Measurements from ENCODE around the gene DEFB131A. TPM values are rescaled to one million over a fixed set of nuclear protein-coding genes. Genes with fewer than 3 reads are reported as not detected.
"Not testable (repeated sequence)": the region's sequence is repeated elsewhere in the genome, so short reads cannot be mapped to it uniquely, and the experiment has no call there.

DEFB131A gene
- total RNA-seq, 4 donors from 2014 or later: not detected

- H3K4me3 ChIP-seq; H3K27me3 ChIP-seq; H3K9me3 ChIP-seq; H3K4me1 ChIP-seq; intact Hi-C loops (cut with DNase I); H3K36me3 ChIP-seq; H3K27ac ChIP-seq (replicated peaks in 1 of 4); DNase-seq (ENCODE audit: extremely low spot score): not testable (repeated sequence)
- 81% methylated on average over 5 of the region's 6 CpGs for WGBS
Observed at GRCh38 chr4:9454284-9454683, 10.1 kb downstream of the DEFB131A start.

- WGBS: 73% methylated on average over 5 of the region's 5 CpGs
- H3K9me3 ChIP-seq; DNase-seq (ENCODE audit: extremely low spot score); H3K4me1 ChIP-seq; H3K4me3 ChIP-seq; H3K27me3 ChIP-seq; H3K27ac ChIP-seq (replicated peaks in 1 of 4); intact Hi-C loops (cut with DNase I); H3K36me3 ChIP-seq: not testable (repeated sequence)
Observed at GRCh38 chr4:9455046-9455445, 10.8 kb downstream of the DEFB131A start.

GRCh38 chr4:9479466-9479865 is 35.3 kb downstream of the DEFB131A start:
- H3K36me3 ChIP-seq; H3K4me3 ChIP-seq; DNase-seq (ENCODE audit: extremely low spot score); H3K4me1 ChIP-seq; intact Hi-C loops (cut with DNase I); H3K27ac ChIP-seq (replicated peaks in 1 of 4); H3K9me3 ChIP-seq; H3K27me3 ChIP-seq: not testable (repeated sequence)
- 58% methylated on average over 6 of the region's 8 CpGs for WGBS

GRCh38 chr4:9480066-9480465 is 35.9 kb downstream of the DEFB131A start:
- peak; percentile 57 for DNase-seq (ENCODE audit: extremely low spot score)
- WGBS: 90% methylated on average over 12 of the region's 12 CpGs
- intact Hi-C loops (cut with DNase I): not testable (repeated sequence)

GRCh38 chr4:9482871-9483270 is 38.7 kb downstream of the DEFB131A start:
- DNase-seq (ENCODE audit: extremely low spot score): peak; percentile 24
- H3K4me3 ChIP-seq; H3K36me3 ChIP-seq; H3K27me3 ChIP-seq; H3K27ac ChIP-seq (replicated peaks in 1 of 4); H3K9me3 ChIP-seq; H3K4me1 ChIP-seq; intact Hi-C loops (cut with DNase I): not testable (repeated sequence)
- whole genome bisulfite sequencing: 89% methylated on average over 11 of the region's 11 CpGs

More at GRCh38 chr4:9480066-9480465, 35.9 kb downstream of the DEFB131A start:
- H3K9me3 ChIP-seq; H3K27ac ChIP-seq (replicated peaks in 1 of 4); H3K27me3 ChIP-seq; H3K4me1 ChIP-seq; H3K36me3 ChIP-seq; H3K4me3 ChIP-seq: not testable (repeated sequence)

- peak; percentile 31 for DNase-seq (ENCODE audit: extremely low spot score)
- H3K27ac ChIP-seq (replicated peaks in 1 of 4); H3K4me1 ChIP-seq; H3K36me3 ChIP-seq; H3K4me3 ChIP-seq; H3K27me3 ChIP-seq; intact Hi-C loops (cut with DNase I); H3K9me3 ChIP-seq: not testable (repeated sequence)
- WGBS: 74% methylated on average over 10 of the region's 10 CpGs
Observed at GRCh38 chr4:9483682-9484081, 39.5 kb downstream of the DEFB131A start.

- H3K27ac ChIP-seq (replicated peaks in 1 of 4); DNase-seq (ENCODE audit: extremely low spot score); H3K4me1 ChIP-seq; intact Hi-C loops (cut with DNase I); H3K27me3 ChIP-seq; H3K9me3 ChIP-seq; H3K4me3 ChIP-seq; H3K36me3 ChIP-seq: not testable (repeated sequence)
- WGBS: 78% methylated on average over 8 of the region's 11 CpGs
Observed at GRCh38 chr4:9486880-9487279, 42.7 kb downstream of the DEFB131A start.

GRCh38 chr4:9488796-9489195 is 44.6 kb downstream of the DEFB131A start:
- H3K27ac ChIP-seq (replicated peaks in 1 of 4); H3K9me3 ChIP-seq; DNase-seq (ENCODE audit: extremely low spot score); intact Hi-C loops (cut with DNase I); H3K4me1 ChIP-seq; H3K4me3 ChIP-seq; H3K36me3 ChIP-seq: not testable (repeated sequence)
- H3K27me3 ChIP-seq: peaks cover 0 to 11% (median 2%) of the 10 kb centered on the region in 4 donors
- WGBS: 81% methylated on average over 15 of the region's 15 CpGs

- H3K4me3 ChIP-seq; H3K9me3 ChIP-seq; H3K4me1 ChIP-seq; intact Hi-C loops (cut with DNase I); H3K27ac ChIP-seq (replicated peaks in 1 of 4); H3K36me3 ChIP-seq: not testable (repeated sequence)
- DNase-seq (ENCODE audit: extremely low spot score): peak; percentile 86
- peaks cover 0 to 20% (median 2%) of the 10 kb centered on the region in 4 donors for H3K27me3 ChIP-seq
- 79% methylated on average over 7 of the region's 7 CpGs for WGBS
Observed at GRCh38 chr4:9490496-9490895, 46.3 kb downstream of the DEFB131A start.

GRCh38 chr4:9490986-9491385 is 46.8 kb downstream of the DEFB131A start:
- H3K36me3 ChIP-seq; H3K4me3 ChIP-seq; intact Hi-C loops (cut with DNase I); H3K9me3 ChIP-seq; H3K4me1 ChIP-seq; H3K27ac ChIP-seq (replicated peaks in 1 of 4): not testable (repeated sequence)
- 84% methylated on average over 13 of the region's 17 CpGs for WGBS
- peaks cover 0 to 21% (median 2%) of the 10 kb centered on the region in 4 donors for H3K27me3 ChIP-seq
- peak; percentile 79 for DNase-seq (ENCODE audit: extremely low spot score)

GRCh38 chr4:9493589-9493988 is 49.4 kb downstream of the DEFB131A start:
- WGBS: 81% methylated on average over 12 of the region's 19 CpGs
- intact Hi-C loops (cut with DNase I); H3K4me3 ChIP-seq; H3K27ac ChIP-seq (replicated peaks in 1 of 4); H3K36me3 ChIP-seq; H3K9me3 ChIP-seq: not testable (repeated sequence)
- H3K4me1 ChIP-seq: peaks cover 0 to 13% (median 8%) of the 10 kb centered on the region in 4 donors
- H3K27me3 ChIP-seq: peaks cover 0 to 45% (median 9%) of the 10 kb centered on the region in 4 donors
- peak; percentile 14 for DNase-seq (ENCODE audit: extremely low spot score)

GRCh38 chr4:9494256-9495035 is 50.2 kb downstream of the DEFB131A start:
- WGBS: 89% methylated on average over 9 of the region's 11 CpGs
- DNase-seq (ENCODE audit: extremely low spot score): peak; percentile 47
- Histone ChIP-seq H3K27me3 (peaks cover 0 to 54% (median 10%) of the 10 kb centered on the region in 4 donors), H3K4me1 (peaks cover 0 to 13% (median 8%) of the 10 kb centered on the region in 4 donors)
- H3K27ac ChIP-seq (replicated peaks in 1 of 4); H3K9me3 ChIP-seq; H3K4me3 ChIP-seq; H3K36me3 ChIP-seq; intact Hi-C loops (cut with DNase I): not testable (repeated sequence)

Measured in esophagus muscularis mucosa (tissue), 4 donors.